Breast epithelium (tissue), 4 donors: ENCODE results near the gene SYNCRIP. TPM values are rescaled to one million over a fixed set of nuclear protein-coding genes. Genes with fewer than 3 reads are reported as not detected.
"Not testable (repeated sequence)": the region's sequence is repeated elsewhere in the genome, so short reads cannot be mapped to it uniquely, and the experiment has no call there.

Experiments
- DNase-seq, 2 donors: peaks; one replicate each; pipeline ENCODE4 v3.0.0-alpha.2; 2019; ENCODE audit warnings: low spot score in 2 of 2
- H3K27ac ChIP-seq, 2 donors: fragments of 200-600 bp; sonication (generic) in 1 of 2; one replicate each; pipeline ENCODE4 v1.5.1; 2016 to 2019; ENCODE audit warnings: mild to moderate bottlenecking in 1 of 2
- H3K27me3 ChIP-seq, 2 donors: fragments of 200-600 bp; sonication (generic) in 1 of 2; one replicate each; pipeline versions ENCODE4 v1.5.1 to v1.6.0; 2017 to 2019; ENCODE audit warnings: control low read depth in 1 of 2, mild to moderate bottlenecking in 1 of 2
- H3K36me3 ChIP-seq: fragments of 200-600 bp; one replicate; pipeline ENCODE4 v1.5.1; 2019
- H3K4me1 ChIP-seq, 2 donors: fragments of 200-600 bp; sonication (generic); one replicate each; pipeline ENCODE4 v1.5.1; 2016 to 2019; ENCODE audit warnings: control low read depth in 1 of 2
- H3K4me3 ChIP-seq, 3 donors: fragments of 200-600 bp; sonication (generic); 1 replicate in 2 of 3; 2 replicates in 1 of 3; pipeline ENCODE4 v1.5.1; 2016 to 2019; ENCODE audit warnings: mild to moderate bottlenecking in 3 of 3, moderate library complexity in 2 of 3
- H3K9me3 ChIP-seq, 2 donors: fragments of 200-600 bp; sonication (generic) in 1 of 2; one replicate each; pipeline ENCODE4 v1.5.1; 2016 to 2019; ENCODE audit warnings: control low read depth in 1 of 2
- CTCF ChIP-seq, 3 donors: fragments of 450-650 bp; IDR thresholded peaks; one replicate each; pipeline ENCODE4 v1.5.1; 2016 to 2017; ENCODE audit warnings: antibody characterized with exemption in 3 of 3, mild to moderate bottlenecking in 3 of 3, moderate library complexity in 3 of 3
- POLR2A ChIP-seq: fragments of 450-650 bp; IDR thresholded peaks from one replicate; pipeline ENCODE4 v1.6.1; 2016; ENCODE audit warnings: antibody characterized with exemption, mild to moderate bottlenecking, moderate library complexity
- POLR2AphosphoS5 ChIP-seq, 3 donors: sonication (generic); formaldehyde crosslinking; IDR thresholded peaks; one replicate each; pipeline ENCODE4 v1.6.1; 2017; ENCODE audit warnings: antibody characterized with exemption in 3 of 3
- intact Hi-C: fragments of 100-400 bp; cut with DNase I; formaldehyde crosslinking; loops from one replicate; pipeline ENCODE4 v1.15.1; 2023; ENCODE audit warnings: low total_unique reads
- total RNA-seq, 3 donors: library from RNA; depleted of rRNA; stranded (reverse); fragments of >200 nt; gene quantifications; one replicate each; pipeline ENCODE4 v1.1.0, GENCODE V29; 2016

SYNCRIP gene
- total RNA-seq, 3 donors from 2014 or later, result 56.0 to 77.9 (median 67.8) TPM

GRCh38 chr6:85594197-85594930 is 48.3 kb downstream of the SYNCRIP start:
- Histone ChIP-seq H3K9me3 (no peaks in the 10 kb centered on the region), H3K27ac (peak overlapping the region; percentile 95 to 96), H3K36me3 (no peaks in the 10 kb centered on the region), H3K4me3 (peak overlapping the region; percentile 80 to 90 (median 82)), H3K27me3 (no peaks in the 10 kb centered on the region), H3K4me1 (no peaks in the 10 kb centered on the region)
- DNase-seq, result no peak
- TF ChIP-seq POLR2AphosphoS5 (IDR thresholded peaks at IDR 0.05) (peak in 1 of 3 donors; percentile 39), POLR2A (no peak)
- intact Hi-C loops, result no loop called here

GRCh38 chr6:85593438-85594196 is 49.1 kb downstream of the SYNCRIP start, which contains the start of gene SNX14:
Gene SNX14 (minus strand): TSS chr6:85593858. CDS start chr6:85593718, 140 bp downstream.
- DNase-seq, result peak; percentile 90 to 95
- peak within 1 kb of the TSS; percentile 95 to 96 for H3K27ac ChIP-seq
- no peaks in the 10 kb centered on the region for H3K27me3 ChIP-seq
- intact Hi-C loops, result no loop called here
- no peaks in the 10 kb centered on the region for H3K9me3 ChIP-seq
- no peak for TF ChIP-seq POLR2A
- peak; percentile 61 to 87 (median 82) for TF ChIP-seq POLR2AphosphoS5 (IDR thresholded peaks at IDR 0.05)
- H3K36me3 ChIP-seq, result no peaks in the 10 kb centered on the region
- no peaks in the 10 kb centered on the region for H3K4me1 ChIP-seq
- peak within 1 kb of the TSS; percentile 80 to 90 (median 82) for H3K4me3 ChIP-seq

- intact Hi-C loops, result no loop called here
- H3K27ac ChIP-seq, result no peak overlapping the region
Measured at GRCh38 chr6:85592033-85592432, 50.7 kb downstream of the SYNCRIP start.

GRCh38 chr6:85591207-85591606 is 51.5 kb downstream of the SYNCRIP start:
- Histone ChIP-seq H3K9me3 (no peaks in the 10 kb centered on the region), H3K27me3 (no peaks in the 10 kb centered on the region), H3K4me3 (no peak overlapping the region), H3K36me3 (no peaks in the 10 kb centered on the region), H3K4me1 (no peaks in the 10 kb centered on the region), H3K27ac (no peak overlapping the region)
- intact Hi-C loops, result no loop called here
- no peak for TF ChIP-seq POLR2AphosphoS5 (IDR thresholded peaks at IDR 0.05)
- no peak for TF ChIP-seq POLR2A
- TF ChIP-seq CTCF (IDR thresholded peaks at IDR 0.05), result no peak
- no peak for DNase-seq

More at GRCh38 chr6:85592033-85592432, 50.7 kb downstream of the SYNCRIP start:
- H3K9me3 ChIP-seq, result no peaks in the 10 kb centered on the region
- DNase-seq, result no peak
- no peaks in the 10 kb centered on the region for H3K4me1 ChIP-seq
- TF ChIP-seq POLR2AphosphoS5 (IDR thresholded peaks at IDR 0.05) (no peak), POLR2A (no peak), CTCF (IDR thresholded peaks at IDR 0.05) (no peak)
- H3K36me3 ChIP-seq, result no peaks in the 10 kb centered on the region
- H3K4me3 ChIP-seq, result peak overlapping the region in 1 of 3 donors; percentile 80
- H3K27me3 ChIP-seq, result no peaks in the 10 kb centered on the region

- H3K4me3 ChIP-seq, result no peak overlapping the region
- DNase-seq, result no peak
- no peaks in the 10 kb centered on the region for H3K4me1 ChIP-seq
- intact Hi-C loops, result no loop called here
- no peaks in the 10 kb centered on the region for H3K36me3 ChIP-seq
- peaks cover 0 to 17% of the 10 kb centered on the region in 2 donors for H3K9me3 ChIP-seq
- H3K27ac ChIP-seq, result no peak overlapping the region
- no peaks in the 10 kb centered on the region for H3K27me3 ChIP-seq
- no peak for TF ChIP-seq POLR2AphosphoS5 (IDR thresholded peaks at IDR 0.05)
- no peak for TF ChIP-seq POLR2A
- TF ChIP-seq CTCF (IDR thresholded peaks at IDR 0.05), result no peak
Measured at GRCh38 chr6:85585741-85586140, 56.9 kb downstream of the SYNCRIP start.

- H3K27ac ChIP-seq, DNase-seq, H3K36me3 ChIP-seq, H3K27me3 ChIP-seq, intact Hi-C loops, H3K4me1 ChIP-seq, H3K4me3 ChIP-seq: not testable (repeated sequence)
- peaks cover 0 to 17% of the 10 kb centered on the region in 2 donors for H3K9me3 ChIP-seq
Measured at GRCh38 chr6:85582832-85583231, 59.9 kb downstream of the SYNCRIP start.
